WTC11 (cell line): ENCODE data around the gene VSTM2L. TPM values are rescaled to one million over a fixed set of nuclear protein-coding genes. Genes with fewer than 3 reads are reported as not detected.

Experiments
- ATAC-seq: fragments of 200-7000 bp; cut with Tn5 transposase; 2 replicates; pipeline ENCODE4 v1.10.0; 2021; ENCODE audit warnings: mild to moderate bottlenecking, moderate library complexity
- CTCF ChIA-PET: fragments of 300-600 bp; sonication (Branson Sonifier 250); formaldehyde crosslinking; loops from one replicate; lab custom pipeline; 2021; ENCODE audit warnings: antibody characterized with exemption; lab: Charles Lee
- POLR2A ChIA-PET: fragments of 350-600 bp; sonication (Branson Sonifier 250); formaldehyde crosslinking; loops from one replicate; lab custom pipeline; 2021; ENCODE audit warnings: antibody characterized with exemption; lab: Charles Lee
- DNase-seq: peaks from one replicate; pipeline ENCODE4 v3.0.0; 2021; ENCODE audit warnings: low spot score
- H3K27ac Mint-ChIP-seq: 2 replicates; pipeline ENCODE4 v1.8.0; 2021; ENCODE audit warnings: mixed read lengths
- H3K27me3 Mint-ChIP-seq: 2 replicates; pipeline ENCODE4 v1.8.0; 2021; ENCODE audit warnings: low read depth, mild to moderate bottlenecking, moderate library complexity, mixed read lengths
- H3K36me3 Mint-ChIP-seq: 2 replicates; pipeline ENCODE4 v1.8.0; 2021; ENCODE audit warnings: mixed read lengths
- H3K4me1 Mint-ChIP-seq: 2 replicates; pipeline ENCODE4 v1.8.0; 2022; ENCODE audit warnings: mixed read lengths
- H3K4me3 Mint-ChIP-seq: 2 replicates; pipeline ENCODE4 v1.8.0; 2021; ENCODE audit warnings: mild to moderate bottlenecking, moderate library complexity, mixed read lengths
- H3K9me3 Mint-ChIP-seq: 2 replicates; pipeline ENCODE4 v1.8.0; 2021; ENCODE audit warnings: mixed read lengths
- ATF1 ChIP-seq: sonication (generic); formaldehyde crosslinking; IDR thresholded peaks from 2 replicates; pipeline ENCODE4 v1.8.1; 2023; ENCODE audit warnings: mild to moderate bottlenecking, moderate library complexity, missing genetic modification reagents
- ATF2 ChIP-seq: sonication (generic); formaldehyde crosslinking; IDR thresholded peaks from 2 replicates; pipeline ENCODE4 v1.8.1; 2022; ENCODE audit warnings: low read depth, missing genetic modification reagents, borderline replicate concordance
- CREB1 ChIP-seq: sonication (generic); formaldehyde crosslinking; IDR thresholded peaks from 2 replicates; pipeline ENCODE4 v1.8.0; 2023; ENCODE audit warnings: mild to moderate bottlenecking, missing genetic modification reagents
- FOXP1 ChIP-seq: sonication (generic); formaldehyde crosslinking; IDR thresholded peaks from 2 replicates; pipeline ENCODE4 v1.8.0; 2022; ENCODE audit warnings: missing genetic modification reagents, mild to moderate bottlenecking, moderate library complexity, borderline replicate concordance
- IRF2 ChIP-seq: sonication (generic); formaldehyde crosslinking; IDR thresholded peaks from 2 replicates; pipeline ENCODE4 v1.8.0; 2022; ENCODE audit warnings: low read depth, missing genetic modification reagents, borderline replicate concordance
- MYBL2 ChIP-seq: sonication (generic); formaldehyde crosslinking; IDR thresholded peaks from 2 replicates; pipeline ENCODE4 v1.8.1; 2023; ENCODE audit warnings: mild to moderate bottlenecking, moderate library complexity, missing genetic modification reagents
- NFATC4 ChIP-seq: fragments of 250-450 bp; sonication (Bioruptor Pico); IDR thresholded peaks from 2 replicates; pipeline ENCODE4 v1.9.0; 2021; ENCODE audit warnings: mild to moderate bottlenecking
- NFE2L1 ChIP-seq: sonication (generic); formaldehyde crosslinking; IDR thresholded peaks from 2 replicates; pipeline ENCODE4 v1.8.1; 2023; ENCODE audit warnings: missing genetic modification reagents
- SMAD3 ChIP-seq: sonication (generic); formaldehyde crosslinking; IDR thresholded peaks from 2 replicates; pipeline ENCODE4 v1.8.0; 2022; ENCODE audit warnings: missing genetic modification reagents, mild to moderate bottlenecking, borderline replicate concordance
- ZBTB43 ChIP-seq: sonication (generic); formaldehyde crosslinking; IDR thresholded peaks from 2 replicates; pipeline ENCODE4 v1.8.1; 2023; ENCODE audit warnings: mild to moderate bottlenecking, missing genetic modification reagents
- ZNF671 ChIP-seq: fragments of 250-450 bp; sonication (Bioruptor Pico); IDR thresholded peaks from 2 replicates; pipeline ENCODE4 v1.8.0; 2021; ENCODE audit warnings: mild to moderate bottlenecking
- total RNA-seq: library from RNA; stranded (reverse); gene quantifications from 3 replicates; pipeline ENCODE4 v1.2.3, GENCODE V29; 2021
- TF ChIP-seq, protein P1 (sequence below): sonication (generic); formaldehyde crosslinking; IDR thresholded peaks from 2 replicates; pipeline ENCODE4 v1.8.0; 2023; ENCODE audit warnings: missing genetic modification reagents, mild to moderate bottlenecking, borderline replicate concordance
- TF ChIP-seq, protein P2 (sequence below): fragments of 200-600 bp; IDR thresholded peaks from 2 replicates; pipeline ENCODE4 v1.8.0; 2022; ENCODE audit warnings: antibody characterized with exemption

The VSTM2L gene
- total RNA-seq, 1 experiment from 2014 or later, result 1.9 TPM

DNA sequence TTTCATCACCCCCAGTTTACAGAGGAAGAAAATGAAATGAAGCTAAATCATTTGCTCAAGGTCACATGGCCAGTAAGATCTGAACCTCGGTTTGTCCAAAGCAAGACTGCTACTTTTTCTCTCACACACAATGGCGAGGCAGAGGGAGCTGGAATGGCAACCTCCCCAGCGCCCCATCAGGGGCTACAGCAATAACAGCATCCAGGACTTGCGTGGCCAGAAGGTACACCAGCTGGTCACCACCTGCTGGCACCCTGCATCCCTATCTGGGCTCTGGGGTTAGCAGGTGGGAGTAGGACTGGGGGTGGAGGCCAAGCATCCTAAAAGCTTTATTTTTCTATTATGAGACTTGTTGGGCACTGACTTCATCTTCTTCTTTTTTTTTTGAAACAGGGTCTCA is 89.0 kb downstream of the VSTM2L start (continued):
- TF ChIP-seq, protein P1, sequence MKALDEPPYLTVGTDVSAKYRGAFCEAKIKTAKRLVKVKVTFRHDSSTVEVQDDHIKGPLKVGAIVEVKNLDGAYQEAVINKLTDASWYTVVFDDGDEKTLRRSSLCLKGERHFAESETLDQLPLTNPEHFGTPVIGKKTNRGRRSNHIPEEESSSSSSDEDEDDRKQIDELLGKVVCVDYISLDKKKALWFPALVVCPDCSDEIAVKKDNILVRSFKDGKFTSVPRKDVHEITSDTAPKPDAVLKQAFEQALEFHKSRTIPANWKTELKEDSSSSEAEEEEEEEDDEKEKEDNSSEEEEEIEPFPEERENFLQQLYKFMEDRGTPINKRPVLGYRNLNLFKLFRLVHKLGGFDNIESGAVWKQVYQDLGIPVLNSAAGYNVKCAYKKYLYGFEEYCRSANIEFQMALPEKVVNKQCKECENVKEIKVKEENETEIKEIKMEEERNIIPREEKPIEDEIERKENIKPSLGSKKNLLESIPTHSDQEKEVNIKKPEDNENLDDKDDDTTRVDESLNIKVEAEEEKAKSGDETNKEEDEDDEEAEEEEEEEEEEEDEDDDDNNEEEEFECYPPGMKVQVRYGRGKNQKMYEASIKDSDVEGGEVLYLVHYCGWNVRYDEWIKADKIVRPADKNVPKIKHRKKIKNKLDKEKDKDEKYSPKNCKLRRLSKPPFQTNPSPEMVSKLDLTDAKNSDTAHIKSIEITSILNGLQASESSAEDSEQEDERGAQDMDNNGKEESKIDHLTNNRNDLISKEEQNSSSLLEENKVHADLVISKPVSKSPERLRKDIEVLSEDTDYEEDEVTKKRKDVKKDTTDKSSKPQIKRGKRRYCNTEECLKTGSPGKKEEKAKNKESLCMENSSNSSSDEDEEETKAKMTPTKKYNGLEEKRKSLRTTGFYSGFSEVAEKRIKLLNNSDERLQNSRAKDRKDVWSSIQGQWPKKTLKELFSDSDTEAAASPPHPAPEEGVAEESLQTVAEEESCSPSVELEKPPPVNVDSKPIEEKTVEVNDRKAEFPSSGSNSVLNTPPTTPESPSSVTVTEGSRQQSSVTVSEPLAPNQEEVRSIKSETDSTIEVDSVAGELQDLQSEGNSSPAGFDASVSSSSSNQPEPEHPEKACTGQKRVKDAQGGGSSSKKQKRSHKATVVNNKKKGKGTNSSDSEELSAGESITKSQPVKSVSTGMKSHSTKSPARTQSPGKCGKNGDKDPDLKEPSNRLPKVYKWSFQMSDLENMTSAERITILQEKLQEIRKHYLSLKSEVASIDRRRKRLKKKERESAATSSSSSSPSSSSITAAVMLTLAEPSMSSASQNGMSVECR (CRISPR knock-in tag), result no peak
- TF ChIP-seq NFATC4 (CRISPR knock-in tag) (no peak), IRF2 (no peak), NFE2L1 (CRISPR knock-in tag) (no peak), ATF1 (CRISPR knock-in tag) (no peak), SMAD3 (CRISPR knock-in tag) (no peak), FOXP1 (CRISPR knock-in tag) (no peak), ZBTB43 (CRISPR knock-in tag) (no peak), ATF2 (CRISPR knock-in tag) (no peak), MYBL2 (no peak)

- Mint-ChIP-seq H3K27me3 (no peaks in the 10 kb centered on the region), H3K27ac (no peak overlapping the region), H3K9me3 (no peaks in the 10 kb centered on the region), H3K4me1 (peaks cover 4% of the 10 kb centered on the region; the same call in 1 of the 2 replicates), H3K4me3 (no peak overlapping the region), H3K36me3 (peaks cover 49% of the 10 kb centered on the region)
- TF ChIP-seq, protein P1 (CRISPR knock-in tag), result no peak
- TF ChIP-seq, protein P2, sequence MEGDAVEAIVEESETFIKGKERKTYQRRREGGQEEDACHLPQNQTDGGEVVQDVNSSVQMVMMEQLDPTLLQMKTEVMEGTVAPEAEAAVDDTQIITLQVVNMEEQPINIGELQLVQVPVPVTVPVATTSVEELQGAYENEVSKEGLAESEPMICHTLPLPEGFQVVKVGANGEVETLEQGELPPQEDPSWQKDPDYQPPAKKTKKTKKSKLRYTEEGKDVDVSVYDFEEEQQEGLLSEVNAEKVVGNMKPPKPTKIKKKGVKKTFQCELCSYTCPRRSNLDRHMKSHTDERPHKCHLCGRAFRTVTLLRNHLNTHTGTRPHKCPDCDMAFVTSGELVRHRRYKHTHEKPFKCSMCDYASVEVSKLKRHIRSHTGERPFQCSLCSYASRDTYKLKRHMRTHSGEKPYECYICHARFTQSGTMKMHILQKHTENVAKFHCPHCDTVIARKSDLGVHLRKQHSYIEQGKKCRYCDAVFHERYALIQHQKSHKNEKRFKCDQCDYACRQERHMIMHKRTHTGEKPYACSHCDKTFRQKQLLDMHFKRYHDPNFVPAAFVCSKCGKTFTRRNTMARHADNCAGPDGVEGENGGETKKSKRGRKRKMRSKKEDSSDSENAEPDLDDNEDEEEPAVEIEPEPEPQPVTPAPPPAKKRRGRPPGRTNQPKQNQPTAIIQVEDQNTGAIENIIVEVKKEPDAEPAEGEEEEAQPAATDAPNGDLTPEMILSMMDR, result peak; percentile 70
- TF ChIP-seq CREB1 (no peak), ZNF671 (no peak)
- CTCF ChIA-PET, result interaction anchor here (0.5 to 4.6 kb wide), 65 partner anchors 9 to 1336 kb away, joined by 3 to 32 read pairs (median 4); partner anchors contain the start of gene VSTM2L
- POLR2A ChIA-PET, result interaction anchor here (0.6 kb wide), 2 partner anchors 67 to 231 kb away, joined by 3 read pairs; no protein-coding TSS in a partner anchor
- ATAC-seq (no peak; the same call in 1 of the 2 replicates), DNase-seq (no peak)
Observed at GRCh38 chr20:37992802-37993409, 90.0 kb downstream of the VSTM2L start.
